ENCODE measurements around the gene ZNF44. TPM values are rescaled to one million over a fixed set of nuclear protein-coding genes. Genes with fewer than 3 reads are reported as not detected.

ZNF44 gene
- total and polyA plus RNA-seq, 2 of the 13 experiments (the other 11 are each of a cell fraction or from before 2014, with no cell fraction given), result 6.9 to 15.7 TPM

GRCh38 chr19:12333162-12334159 lies 38.8 kb upstream of the ZNF44 start, which contains the start of gene ZNF563 (continued):
- TF ChIP-seq THAP8 (CRISPR knock-in tag; IDR thresholded peaks at IDR 0.05; ENCODE audit: borderline replicate concordance) (no peak), REPIN1 (CRISPR knock-in tag; IDR thresholded peaks at IDR 0.05; ENCODE audit: borderline replicate concordance, low read depth) (no peak), ZBTB7B (CRISPR knock-in tag; IDR thresholded peaks at IDR 0.05) (peak; percentile 23; the same call in 1 of the 2 replicates), REST (IDR thresholded peaks at IDR 0.05; ENCODE audit: borderline replicate concordance in 1 of 2, low read depth in 1 of 2, low read length in 2 of 2) (peak in 1 of 2 experiments; percentile 30; a peak in 1 of 4 replicates), ATF6 (CRISPR knock-in tag; conservative IDR thresholded peaks at IDR 0.05) (no peak; the same call in 1 of the 2 replicates), PHF21A (CRISPR knock-in tag; IDR thresholded peaks at IDR 0.05) (no peak), ZBTB2 (CRISPR knock-in tag; IDR thresholded peaks at IDR 0.05; ENCODE audit: low read depth) (no peak), EEA1 (CRISPR knock-in tag; IDR thresholded peaks at IDR 0.05; ENCODE audit: borderline replicate concordance) (no peak), NFAT5 (CRISPR knock-in tag; IDR thresholded peaks at IDR 0.05) (no peak; the same call in 1 of the 2 replicates), FOSL2 (CRISPR knock-in tag; IDR thresholded peaks at IDR 0.05) (no peak; the same call in none of the 2 replicates), BRCA1 (CRISPR knock-in tag; IDR thresholded peaks at IDR 0.05) (0 out of 2 replicates have a peak, but pooled peaks have one; percentile 41), CENPBD1 (CRISPR knock-in tag; IDR thresholded peaks at IDR 0.05; ENCODE audit: borderline replicate concordance, low read depth) (0 out of 2 replicates have a peak, but pooled peaks have one; percentile 62)

All from HepG2 (cell line).